ENCODE results near the gene HGD. TPM values are rescaled to one million over a fixed set of nuclear protein-coding genes. Genes with fewer than 3 reads are reported as not detected.

The HGD gene
- total and polyA plus RNA-seq, 4 donors = 0.50 to 0.98 (median 0.67) TPM; not detected in 1

- Histone ChIP-seq H3K36me3 (ENCODE audit: control insufficient read depth, insufficient read depth, low read length) (no peaks in the 10 kb centered on the region), H3K27ac (ENCODE audit: low read depth, low read length) (no peak overlapping the region), H3K27me3 (ENCODE audit: control insufficient read depth, insufficient read depth, low read length) (no peaks in the 10 kb centered on the region), H3K9me3 (ENCODE audit: control insufficient read depth, insufficient read depth, low read length) (no peaks in the 10 kb centered on the region), H3K4me3 (ENCODE audit: low read depth, low read length) (no peak overlapping the region), H3K4me1 (ENCODE audit: control insufficient read depth, insufficient read depth, low read length) (no peaks in the 10 kb centered on the region)
- DNase-seq (ENCODE audit: low read depth in 4 of 6, low spot score in 6 of 6) = no peak
- WGBS (ENCODE audit: insufficient coverage) = 100% methylated on average over 1 of the region's 2 CpGs
These were observed 22.2 kb downstream of the HGD start for GRCh38 chr3:120659834-120660233.

GRCh38 chr3:120659285-120659684 lies 22.8 kb downstream of the HGD start:
- no peaks in the 10 kb centered on the region for H3K4me1 ChIP-seq (ENCODE audit: control insufficient read depth, insufficient read depth, low read length)
- H3K4me3 ChIP-seq (ENCODE audit: low read depth, low read length) = no peak overlapping the region
- no peaks in the 10 kb centered on the region for H3K36me3 ChIP-seq (ENCODE audit: control insufficient read depth, insufficient read depth, low read length)
- DNase-seq (ENCODE audit: low read depth in 4 of 6, low spot score in 6 of 6) = no peak
- 86% methylated on average over 1 of the region's 1 CpG for WGBS (ENCODE audit: insufficient coverage)
- no peaks in the 10 kb centered on the region for H3K9me3 ChIP-seq (ENCODE audit: control insufficient read depth, insufficient read depth, low read length)
- no peak overlapping the region for H3K27ac ChIP-seq (ENCODE audit: low read depth, low read length)
- H3K27me3 ChIP-seq (ENCODE audit: control insufficient read depth, insufficient read depth, low read length) = no peaks in the 10 kb centered on the region

- Histone ChIP-seq H3K4me3 (ENCODE audit: low read depth, low read length) (no peak overlapping the region), H3K27me3 (ENCODE audit: control insufficient read depth, insufficient read depth, low read length) (no peaks in the 10 kb centered on the region), H3K36me3 (ENCODE audit: control insufficient read depth, insufficient read depth, low read length) (no peaks in the 10 kb centered on the region), H3K27ac (ENCODE audit: low read depth, low read length) (no peak overlapping the region), H3K9me3 (ENCODE audit: control insufficient read depth, insufficient read depth, low read length) (no peaks in the 10 kb centered on the region), H3K4me1 (ENCODE audit: control insufficient read depth, insufficient read depth, low read length) (no peaks in the 10 kb centered on the region)
- WGBS (ENCODE audit: insufficient coverage) = 72% methylated on average over 4 of the region's 5 CpGs
- peak in 1 of 6 donors; percentile 57 for DNase-seq (ENCODE audit: low read depth in 4 of 6, low spot score in 6 of 6)
These were observed 29.0 kb downstream of the HGD start for GRCh38 chr3:120652896-120653545.

DNA sequence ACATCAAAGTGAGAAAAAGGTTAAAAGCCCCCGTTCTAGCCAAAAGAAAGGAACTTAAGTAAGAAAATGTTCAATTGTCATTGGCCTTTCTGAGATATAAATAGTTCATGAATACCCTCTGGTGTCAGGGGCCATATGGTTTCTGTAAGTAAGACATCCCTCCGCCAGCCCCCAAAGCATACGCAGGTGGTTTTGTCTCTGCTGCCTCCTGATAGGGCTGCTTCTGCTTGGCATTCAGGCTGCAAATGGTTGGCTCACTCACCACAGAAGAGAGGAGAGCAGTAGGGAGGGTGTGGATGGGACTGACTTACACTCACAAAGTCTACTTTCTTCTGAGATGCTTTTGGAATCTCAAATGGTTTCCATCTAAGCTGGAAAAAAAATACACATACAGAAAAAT lies 29.8 kb downstream of the HGD start:
- Histone ChIP-seq H3K36me3 (ENCODE audit: control insufficient read depth, insufficient read depth, low read length) (no peaks in the 10 kb centered on the region), H3K4me1 (ENCODE audit: control insufficient read depth, insufficient read depth, low read length) (no peaks in the 10 kb centered on the region), H3K27me3 (ENCODE audit: control insufficient read depth, insufficient read depth, low read length) (no peaks in the 10 kb centered on the region), H3K4me3 (ENCODE audit: low read depth, low read length) (no peak overlapping the region), H3K27ac (ENCODE audit: low read depth, low read length) (no peak overlapping the region), H3K9me3 (ENCODE audit: control insufficient read depth, insufficient read depth, low read length) (no peaks in the 10 kb centered on the region)
- peak in 1 of 6 donors; percentile 26 for DNase-seq (ENCODE audit: low read depth in 4 of 6, low spot score in 6 of 6)
- WGBS (ENCODE audit: insufficient coverage) = no CpG with 5 or more reads among the region's 3 CpGs

- no peak for DNase-seq (ENCODE audit: low read depth in 4 of 6, low spot score in 6 of 6)
- H3K9me3 ChIP-seq (ENCODE audit: control insufficient read depth, insufficient read depth, low read length) = no peaks in the 10 kb centered on the region
- H3K36me3 ChIP-seq (ENCODE audit: control insufficient read depth, insufficient read depth, low read length) = no peaks in the 10 kb centered on the region
- H3K4me3 ChIP-seq (ENCODE audit: low read depth, low read length) = no peak overlapping the region
- no peaks in the 10 kb centered on the region for H3K27me3 ChIP-seq (ENCODE audit: control insufficient read depth, insufficient read depth, low read length)
- H3K27ac ChIP-seq (ENCODE audit: low read depth, low read length) = no peak overlapping the region
- no peaks in the 10 kb centered on the region for H3K4me1 ChIP-seq (ENCODE audit: control insufficient read depth, insufficient read depth, low read length)
- 100% methylated on average over 1 of the region's 2 CpGs for WGBS (ENCODE audit: insufficient coverage)
These were observed 31.7 kb downstream of the HGD start for GRCh38 chr3:120650311-120650710.

DNA sequence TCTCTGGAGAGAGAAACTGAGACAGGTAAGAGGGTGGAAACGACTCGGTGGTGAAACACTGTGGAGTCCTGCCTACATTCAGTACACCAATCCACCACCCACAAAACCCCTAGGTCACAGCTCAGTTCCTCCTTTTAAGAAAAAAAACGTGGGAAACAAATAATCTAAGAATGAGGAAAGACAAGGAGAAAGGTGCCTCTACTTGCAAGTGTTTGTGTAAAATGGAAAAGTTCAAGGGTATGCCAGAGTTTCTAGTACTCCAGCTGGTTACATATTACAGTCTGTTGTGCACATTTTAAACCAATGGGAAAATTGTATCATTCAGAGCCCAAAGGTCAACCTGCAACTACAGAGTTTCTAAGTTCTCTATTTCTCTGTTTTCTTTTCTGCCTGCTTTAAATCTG lies 32.2 kb downstream of the HGD start:
- H3K27me3 ChIP-seq (ENCODE audit: control insufficient read depth, insufficient read depth, low read length) = no peaks in the 10 kb centered on the region
- no peak for DNase-seq (ENCODE audit: low read depth in 4 of 6, low spot score in 6 of 6)
- H3K9me3 ChIP-seq (ENCODE audit: control insufficient read depth, insufficient read depth, low read length) = no peaks in the 10 kb centered on the region
- H3K4me3 ChIP-seq (ENCODE audit: low read depth, low read length) = no peak overlapping the region
- H3K4me1 ChIP-seq (ENCODE audit: control insufficient read depth, insufficient read depth, low read length) = no peaks in the 10 kb centered on the region
- no CpG with 5 or more reads among the region's 3 CpGs for WGBS (ENCODE audit: insufficient coverage)
- no peak overlapping the region for H3K27ac ChIP-seq (ENCODE audit: low read depth, low read length)
- H3K36me3 ChIP-seq (ENCODE audit: control insufficient read depth, insufficient read depth, low read length) = no peaks in the 10 kb centered on the region

DNA sequence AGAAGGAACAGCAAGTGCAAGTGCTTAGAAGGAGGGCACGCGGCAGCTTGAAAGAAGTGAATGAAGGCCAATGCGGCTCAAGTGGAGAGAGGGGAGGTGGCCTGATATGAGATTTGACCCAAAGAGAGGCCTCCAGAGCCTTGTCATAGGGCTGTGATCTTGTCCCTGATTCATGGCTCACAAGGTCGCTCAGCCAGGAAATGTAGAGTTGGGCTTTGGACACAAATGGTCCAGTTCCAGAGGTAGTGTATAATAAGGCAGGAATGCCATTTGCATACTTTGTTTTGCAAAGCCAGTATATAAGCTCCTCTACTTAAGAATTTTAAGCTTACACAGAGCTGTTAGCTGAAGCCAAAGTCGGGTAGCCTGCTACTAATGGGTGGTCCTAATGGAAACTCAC lies 33.7 kb downstream of the HGD start:
- Histone ChIP-seq H3K27me3 (ENCODE audit: control insufficient read depth, insufficient read depth, low read length) (no peaks in the 10 kb centered on the region), H3K27ac (ENCODE audit: low read depth, low read length) (no peak overlapping the region), H3K4me1 (ENCODE audit: control insufficient read depth, insufficient read depth, low read length) (no peaks in the 10 kb centered on the region), H3K4me3 (ENCODE audit: low read depth, low read length) (no peak overlapping the region), H3K36me3 (ENCODE audit: control insufficient read depth, insufficient read depth, low read length) (no peaks in the 10 kb centered on the region), H3K9me3 (ENCODE audit: control insufficient read depth, insufficient read depth, low read length) (no peaks in the 10 kb centered on the region)
- 92% methylated on average over 5 of the region's 5 CpGs for WGBS (ENCODE audit: insufficient coverage)
- no peak for DNase-seq (ENCODE audit: low read depth in 4 of 6, low spot score in 6 of 6)

DNA sequence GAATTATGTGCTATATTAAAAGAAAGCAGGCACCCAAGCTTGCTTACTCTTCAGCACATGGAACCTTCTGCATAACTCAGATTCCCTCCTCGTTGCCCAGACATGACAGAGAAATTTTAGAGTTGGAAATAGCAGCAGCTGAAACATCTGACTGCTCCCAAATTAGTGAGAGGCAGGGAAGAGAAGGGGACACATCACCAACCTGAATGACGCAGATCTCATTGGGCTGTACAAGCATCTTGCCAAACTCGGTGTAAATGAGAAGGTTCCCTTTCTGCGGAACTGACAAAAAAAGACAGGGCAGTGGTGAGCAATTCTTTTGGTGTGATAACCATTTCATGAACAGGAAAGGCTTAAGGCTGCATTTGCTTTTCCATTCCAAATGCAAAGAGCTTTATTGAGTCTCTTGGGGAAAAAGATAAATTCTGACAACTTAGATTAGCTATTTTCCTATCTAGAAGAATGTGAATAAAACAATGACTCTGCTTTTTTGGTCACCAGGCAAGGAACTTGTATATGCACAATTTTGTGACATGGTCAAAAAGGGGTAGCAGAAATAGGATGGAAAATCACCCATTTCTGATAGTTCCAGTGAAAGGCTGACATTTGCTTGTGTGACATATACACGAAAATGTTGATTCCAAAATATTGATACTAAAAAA lies 35.1 kb downstream of the HGD start:
- H3K4me3 ChIP-seq (ENCODE audit: low read depth, low read length) = no peak overlapping the region
- no peaks in the 10 kb centered on the region for H3K4me1 ChIP-seq (ENCODE audit: control insufficient read depth, insufficient read depth, low read length)
- H3K27ac ChIP-seq (ENCODE audit: low read depth, low read length) = no peak overlapping the region
- H3K27me3 ChIP-seq (ENCODE audit: control insufficient read depth, insufficient read depth, low read length) = no peaks in the 10 kb centered on the region
- H3K36me3 ChIP-seq (ENCODE audit: control insufficient read depth, insufficient read depth, low read length) = no peaks in the 10 kb centered on the region
- 100% methylated on average over 3 of the region's 5 CpGs for WGBS (ENCODE audit: insufficient coverage)
- no peak for DNase-seq (ENCODE audit: low read depth in 4 of 6, low spot score in 6 of 6)
- no peaks in the 10 kb centered on the region for H3K9me3 ChIP-seq (ENCODE audit: control insufficient read depth, insufficient read depth, low read length)

DNA sequence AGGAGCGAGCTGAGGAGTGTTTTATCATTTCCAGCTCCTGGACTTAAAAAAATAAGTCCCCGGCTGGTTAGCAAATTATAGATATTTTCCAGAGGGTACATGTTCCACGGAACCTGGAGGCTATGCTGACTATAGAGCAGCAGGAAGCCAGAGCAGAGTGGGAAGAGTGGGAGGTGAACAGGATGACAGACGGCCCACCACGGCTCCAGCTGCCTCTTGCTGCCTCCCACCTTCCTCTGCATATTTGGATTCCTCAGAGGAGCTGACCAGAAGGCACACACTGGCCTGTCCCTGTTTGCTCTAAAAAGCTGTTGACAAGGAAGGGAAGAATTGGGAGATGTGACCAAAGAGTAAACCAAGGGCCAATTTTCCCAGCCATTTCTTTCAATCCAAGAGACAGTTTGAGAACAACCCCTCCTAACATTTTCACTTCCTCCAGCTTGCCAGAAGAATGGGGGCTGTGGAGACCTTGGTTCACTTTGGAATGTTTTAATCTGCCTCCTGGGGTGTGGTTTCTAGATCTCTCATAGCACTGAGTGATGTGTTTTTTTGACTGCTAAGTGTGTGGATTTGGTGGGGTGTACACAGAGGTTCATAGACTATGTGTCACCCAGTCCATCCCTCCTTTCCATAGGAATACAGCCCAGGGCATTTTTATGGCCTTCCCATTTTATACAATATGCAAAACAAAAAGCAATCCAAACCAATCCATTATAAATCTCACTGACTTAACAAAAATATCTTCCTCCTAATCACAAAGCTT lies 36.8 kb downstream of the HGD start:
- H3K36me3 ChIP-seq (ENCODE audit: control insufficient read depth, insufficient read depth, low read length) = no peaks in the 10 kb centered on the region
- no peaks in the 10 kb centered on the region for H3K27me3 ChIP-seq (ENCODE audit: control insufficient read depth, insufficient read depth, low read length)
- no peak overlapping the region for H3K27ac ChIP-seq (ENCODE audit: low read depth, low read length)
- no peak for DNase-seq (ENCODE audit: low read depth in 4 of 6, low spot score in 6 of 6)
- H3K4me3 ChIP-seq (ENCODE audit: low read depth, low read length) = no peak overlapping the region
- no peaks in the 10 kb centered on the region for H3K4me1 ChIP-seq (ENCODE audit: control insufficient read depth, insufficient read depth, low read length)
- WGBS (ENCODE audit: insufficient coverage) = 62% methylated on average over 5 of the region's 5 CpGs
- no peaks in the 10 kb centered on the region for H3K9me3 ChIP-seq (ENCODE audit: control insufficient read depth, insufficient read depth, low read length)

Data from spinal cord (tissue), 10 donors.